HG02623 (cell line): ENCODE results near the gene GGCT.
A peak's percentile ranks its signal among the peaks of the same experiment; 100 is the strongest.

Experiments used
- ATAC-seq: cut with Tn5 transposase; IDR thresholded peaks from one replicate; pipeline ENCODE4 v1.9.1; 2021; ENCODE audit warnings: moderate library complexity; ENCODE audit not compliant: unreplicated experiment

Gene GGCT

GRCh38 chr7:30465046-30465810, 39.4 kb downstream of the GGCT start:
- ATAC-seq: no peak

GRCh38 chr7:30464231-30464671, 40.4 kb downstream of the GGCT start:
- peak; percentile 45 for ATAC-seq

- ATAC-seq: peak; percentile 49
These were observed 41.1 kb downstream of the GGCT start for GRCh38 chr7:30463405-30464145.

GRCh38 chr7:30462179-30462578, 42.5 kb downstream of the GGCT start:
- ATAC-seq: no peak

GRCh38 chr7:30460246-30460633, 44.4 kb downstream of the GGCT start:
- ATAC-seq: no peak

GRCh38 chr7:30459591-30460245, 44.9 kb downstream of the GGCT start:
- ATAC-seq: no peak

- no peak for ATAC-seq
These were observed 46.3 kb downstream of the GGCT start for GRCh38 chr7:30458311-30458710.

- no peak for ATAC-seq
These were observed 50.7 kb downstream of the GGCT start for GRCh38 chr7:30453921-30454320.

- ATAC-seq: no peak
These were observed 51.6 kb downstream of the GGCT start for GRCh38 chr7:30453016-30453415.

- no peak for ATAC-seq
These were observed 52.2 kb downstream of the GGCT start for GRCh38 chr7:30452280-30452930.

- ATAC-seq: no peak
These were observed 52.9 kb downstream of the GGCT start for GRCh38 chr7:30451539-30452279.

- ATAC-seq: no peak
These were observed 53.6 kb downstream of the GGCT start for GRCh38 chr7:30450983-30451497.

GRCh38 chr7:30450240-30450982, 54.2 kb downstream of the GGCT start:
- no peak for ATAC-seq

- ATAC-seq: no peak
These were observed 56.0 kb downstream of the GGCT start for GRCh38 chr7:30448461-30449189.

GRCh38 chr7:30447466-30447865, 57.2 kb downstream of the GGCT start:
- no peak for ATAC-seq
